Measurements from ENCODE around the gene INPP5D. TPM values are rescaled to one million over a fixed set of nuclear protein-coding genes. Genes with fewer than 3 reads are reported as not detected.

INPP5D gene
- total and polyA plus RNA-seq, 4 experiments from 2014 or later, result 29.6 to 127 (median 121) TPM

- H3K27me3 Mint-ChIP-seq, result peaks cover 0 to 1% of the 10 kb centered on the region in 2 donors
- H3K9me3 Mint-ChIP-seq, result no peaks in the 10 kb centered on the region
- ChIA-PET CTCF (ENCODE audit: partially characterized antibody) (interaction anchor here (1.0 to 6.5 kb wide), 9 partner anchors 21 to 251 kb away, joined by 3 to 63 read pairs (median 15); partner anchors contain the start of gene ATG16L1), POLR2A (ENCODE audit: partially characterized antibody) (interaction anchor here (2.9 kb wide), 1 partner anchor 20 kb away, joined by 10 read pairs; no protein-coding TSS in a partner anchor)
- H3K27ac Mint-ChIP-seq, result no peak overlapping the region
- no peak overlapping the region for H3K4me3 Mint-ChIP-seq
- no peak for DNase-seq
- Histone ChIP-seq H3K36me3 (ENCODE audit: insufficient read depth, low read length) (no peaks in the 10 kb centered on the region), H3K27me3 (ENCODE audit: insufficient read depth, low read length) (no peaks in the 10 kb centered on the region), H3K4me3 (ENCODE audit: low read length in 2 of 2) (no peak overlapping the region), H3K9me3 (ENCODE audit: control insufficient read depth in 1 of 2, low read length in 2 of 2) (no peaks in the 10 kb centered on the region), H3K4me1 (ENCODE audit: insufficient read depth, low read length) (peaks cover 20% of the 10 kb centered on the region), H3K27ac (ENCODE audit: low read depth, low read length) (no peak overlapping the region)
- H3K36me3 Mint-ChIP-seq, result peaks cover 0 to 4% of the 10 kb centered on the region in 2 donors
- H3K4me1 Mint-ChIP-seq, result peaks cover 9 to 34% (median 19%) of the 10 kb centered on the region in 4 donors
- intact Hi-C loops (cut with micrococcal nuclease), result loop anchor here (10.0 kb wide), 2 partner anchors 201 to 441 kb away; no protein-coding TSS in a partner anchor
These were observed 4.8 kb upstream of the INPP5D start for GRCh38 chr2:233055362-233055761.

GRCh38 chr2:233056961-233057605 lies 3.1 kb upstream of the INPP5D start:
- no peaks in the 10 kb centered on the region for H3K9me3 Mint-ChIP-seq
- peak overlapping the region in 2 of 8 donors; percentile 5 to 77 for H3K4me3 Mint-ChIP-seq
- peaks cover 0 to 1% of the 10 kb centered on the region in 2 donors for H3K27me3 Mint-ChIP-seq
- Histone ChIP-seq H3K27ac (ENCODE audit: low read depth, low read length) (no peak overlapping the region), H3K27me3 (ENCODE audit: insufficient read depth, low read length) (no peaks in the 10 kb centered on the region), H3K9me3 (ENCODE audit: control insufficient read depth in 1 of 2, low read length in 2 of 2) (no peaks in the 10 kb centered on the region), H3K36me3 (ENCODE audit: insufficient read depth, low read length) (no peaks in the 10 kb centered on the region), H3K4me3 (ENCODE audit: low read length in 2 of 2) (no peak overlapping the region), H3K4me1 (ENCODE audit: insufficient read depth, low read length) (peaks cover 26% of the 10 kb centered on the region)
- POLR2A ChIA-PET (ENCODE audit: partially characterized antibody), result interaction anchor here (0.7 to 14.9 kb wide), 2 partner anchors 24 to 204 kb away, joined by 3 to 426 read pairs; no protein-coding TSS in a partner anchor
- peaks cover 9 to 46% (median 20%) of the 10 kb centered on the region in 4 donors for H3K4me1 Mint-ChIP-seq
- CTCF ChIA-PET (ENCODE audit: partially characterized antibody), result interaction anchor here (0.9 kb wide), 1 partner anchor 86 kb away, joined by 3 read pairs; no protein-coding TSS in a partner anchor
- H3K36me3 Mint-ChIP-seq, result peaks cover 0 to 19% of the 10 kb centered on the region in 2 donors
- H3K27ac Mint-ChIP-seq, result peak overlapping the region in 4 of 7 donors; percentile 66 to 92 (median 74)
- intact Hi-C loops (cut with micrococcal nuclease), result loop anchor here (10.0 kb wide), 2 partner anchors 202 to 442 kb away; no protein-coding TSS in a partner anchor
- DNase-seq, result no peak

- no peak overlapping the region for H3K4me3 ChIP-seq (ENCODE audit: low read length in 2 of 2)
- peaks cover 3% of the 10 kb centered on the region for H3K36me3 ChIP-seq (ENCODE audit: insufficient read depth, low read length)
- ChIA-PET CTCF (ENCODE audit: partially characterized antibody) (interaction anchor here (0.6 to 4.0 kb wide), 5 partner anchors 10 to 191 kb away, joined by 4 to 36 read pairs (median 19); partner anchors contain the start of gene ATG16L1), POLR2A (ENCODE audit: partially characterized antibody) (interaction anchor here (0.9 to 14.9 kb wide), 8 partner anchors 11 to 212 kb away, joined by 3 to 426 read pairs (median 13); partner anchors contain the start of gene ATG16L1)
- peak overlapping the region; percentile 31 to 99 (median 91) for H3K27ac Mint-ChIP-seq
- H3K9me3 ChIP-seq (ENCODE audit: control insufficient read depth in 1 of 2, low read length in 2 of 2), result no peaks in the 10 kb centered on the region
- peak overlapping the region in 7 of 8 donors; percentile 31 to 97 (median 70) for H3K4me3 Mint-ChIP-seq
- peaks cover 21 to 60% (median 33%) of the 10 kb centered on the region in 4 donors for H3K4me1 Mint-ChIP-seq
- peaks cover 0 to 35% of the 10 kb centered on the region in 2 donors for H3K36me3 Mint-ChIP-seq
- no peaks in the 10 kb centered on the region for H3K27me3 Mint-ChIP-seq
- no peak for DNase-seq
- H3K27me3 ChIP-seq (ENCODE audit: insufficient read depth, low read length), result no peaks in the 10 kb centered on the region
- intact Hi-C loops (cut with micrococcal nuclease), result loop anchor here (10.0 kb wide), 2 partner anchors 204 to 444 kb away; no protein-coding TSS in a partner anchor
- H3K9me3 Mint-ChIP-seq, result no peaks in the 10 kb centered on the region
- H3K27ac ChIP-seq (ENCODE audit: low read depth, low read length), result peak overlapping the region; percentile 91
- H3K4me1 ChIP-seq (ENCODE audit: insufficient read depth, low read length), result peaks cover 40% of the 10 kb centered on the region
These were observed 1.2 kb upstream of the INPP5D start for GRCh38 chr2:233058717-233059546.

GRCh38 chr2:233059547-233059796 lies 670 bp upstream of the INPP5D start:
- intact Hi-C loops (cut with micrococcal nuclease), result loop anchor here (10.0 kb wide), 2 partner anchors 205 to 445 kb away; no protein-coding TSS in a partner anchor
- H3K4me3 Mint-ChIP-seq, result peak overlapping the region; percentile 87 to 97 (median 97)
- H3K27me3 Mint-ChIP-seq, result no peaks in the 10 kb centered on the region
- ChIA-PET POLR2A (ENCODE audit: partially characterized antibody) (interaction anchor here (0.9 to 14.9 kb wide), 16 partner anchors 11 to 272 kb away, joined by 3 to 426 read pairs (median 5); partner anchors contain the start of gene ATG16L1), CTCF (ENCODE audit: partially characterized antibody) (interaction anchor here (0.6 to 4.0 kb wide), 12 partner anchors 7 to 191 kb away, joined by 3 to 40 read pairs (median 15); partner anchors contain the start of gene ATG16L1)
- peak overlapping the region; percentile 91 to 99 (median 95) for H3K27ac Mint-ChIP-seq
- Histone ChIP-seq H3K27ac (ENCODE audit: low read depth, low read length) (peak overlapping the region; percentile 91), H3K27me3 (ENCODE audit: insufficient read depth, low read length) (no peaks in the 10 kb centered on the region), H3K36me3 (ENCODE audit: insufficient read depth, low read length) (peaks cover 7% of the 10 kb centered on the region), H3K4me3 (ENCODE audit: low read length in 2 of 2) (peak overlapping the region in 1 of 2 donors; percentile 95), H3K4me1 (ENCODE audit: insufficient read depth, low read length) (peaks cover 40% of the 10 kb centered on the region), H3K9me3 (ENCODE audit: control insufficient read depth in 1 of 2, low read length in 2 of 2) (no peaks in the 10 kb centered on the region)
- H3K4me1 Mint-ChIP-seq, result peaks cover 20 to 60% (median 34%) of the 10 kb centered on the region in 4 donors
- no peaks in the 10 kb centered on the region for H3K9me3 Mint-ChIP-seq
- peaks cover 2 to 37% of the 10 kb centered on the region in 2 donors for H3K36me3 Mint-ChIP-seq
- no peak for DNase-seq

- peaks cover 4 to 45% of the 10 kb centered on the region in 2 donors for H3K36me3 Mint-ChIP-seq
- no peaks in the 10 kb centered on the region for H3K9me3 ChIP-seq (ENCODE audit: control insufficient read depth in 1 of 2, low read length in 2 of 2)
- peak overlapping the region; percentile 91 to 99 (median 95) for H3K27ac Mint-ChIP-seq
- intact Hi-C loops (cut with micrococcal nuclease), result loop anchor here (1.0 to 10.0 kb wide), 7 partner anchors 16 to 296 kb away; partner anchors contain the start of gene ATG16L1
- peak overlapping the region; percentile 87 to 97 (median 97) for H3K4me3 Mint-ChIP-seq
- H3K4me1 ChIP-seq (ENCODE audit: insufficient read depth, low read length), result peaks cover 47% of the 10 kb centered on the region
- H3K9me3 Mint-ChIP-seq, result no peaks in the 10 kb centered on the region
- peak overlapping the region; percentile 91 for H3K27ac ChIP-seq (ENCODE audit: low read depth, low read length)
- ChIA-PET CTCF (ENCODE audit: partially characterized antibody) (interaction anchor here (0.6 to 4.0 kb wide), 25 partner anchors 8 to 210 kb away, joined by 3 to 40 read pairs (median 4); partner anchors contain the start of gene ATG16L1), POLR2A (ENCODE audit: partially characterized antibody) (interaction anchor here (0.8 to 14.9 kb wide), 26 partner anchors 9 to 271 kb away, joined by 3 to 426 read pairs (median 5); partner anchors contain the start of gene ATG16L1)
- no peak for DNase-seq
- peaks cover 12% of the 10 kb centered on the region for H3K36me3 ChIP-seq (ENCODE audit: insufficient read depth, low read length)
- no peaks in the 10 kb centered on the region for H3K27me3 Mint-ChIP-seq
- H3K4me1 Mint-ChIP-seq, result peaks cover 24 to 65% (median 42%) of the 10 kb centered on the region in 4 donors
- H3K4me3 ChIP-seq (ENCODE audit: low read length in 2 of 2), result peak overlapping the region; percentile 95 to 98
- no peaks in the 10 kb centered on the region for H3K27me3 ChIP-seq (ENCODE audit: insufficient read depth, low read length)
These were observed 398 bp downstream of the INPP5D start for GRCh38 chr2:233060501-233060979.

- Histone ChIP-seq H3K27me3 (ENCODE audit: insufficient read depth, low read length) (no peaks in the 10 kb centered on the region), H3K4me3 (ENCODE audit: low read length in 2 of 2) (peak overlapping the region; percentile 95 to 98), H3K27ac (ENCODE audit: low read depth, low read length) (peak overlapping the region; percentile 91), H3K9me3 (ENCODE audit: control insufficient read depth in 1 of 2, low read length in 2 of 2) (no peaks in the 10 kb centered on the region), H3K36me3 (ENCODE audit: insufficient read depth, low read length) (peaks cover 14% of the 10 kb centered on the region), H3K4me1 (ENCODE audit: insufficient read depth, low read length) (peaks cover 49% of the 10 kb centered on the region)
- H3K27ac Mint-ChIP-seq, result peak overlapping the region; percentile 91 to 99 (median 95)
- no peaks in the 10 kb centered on the region for H3K27me3 Mint-ChIP-seq
- ChIA-PET CTCF (ENCODE audit: partially characterized antibody) (interaction anchor here (0.6 to 4.0 kb wide), 23 partner anchors 9 to 209 kb away, joined by 3 to 40 read pairs (median 4); partner anchors contain the start of gene ATG16L1), POLR2A (ENCODE audit: partially characterized antibody) (interaction anchor here (0.8 to 14.9 kb wide), 25 partner anchors 9 to 929 kb away, joined by 3 to 426 read pairs (median 5); partner anchors contain the start of gene ATG16L1)
- H3K4me1 Mint-ChIP-seq, result peaks cover 26 to 70% (median 44%) of the 10 kb centered on the region in 4 donors
- peaks cover 6 to 47% of the 10 kb centered on the region in 2 donors for H3K36me3 Mint-ChIP-seq
- no peaks in the 10 kb centered on the region for H3K9me3 Mint-ChIP-seq
- peak overlapping the region; percentile 87 to 97 (median 97) for H3K4me3 Mint-ChIP-seq
- no peak for DNase-seq
- intact Hi-C loops (cut with micrococcal nuclease), result loop anchor here (1.0 to 10.0 kb wide), 7 partner anchors 15 to 296 kb away; partner anchors contain the start of gene ATG16L1
These were observed 943 bp downstream of the INPP5D start for GRCh38 chr2:233060980-233061590.
